GM19452 (cell line): ENCODE measurements around the gene CADM2.
"Not testable (repeated sequence)": the region's sequence is repeated elsewhere in the genome, so short reads cannot be mapped to it uniquely, and the experiment has no call there.

Experiments
- ATAC-seq: cut with Tn5 transposase; IDR thresholded peaks from one replicate; pipeline ENCODE4 v1.9.1; 2021; ENCODE audit not compliant: unreplicated experiment

CADM2 gene

GRCh38 chr3:85455561-85456200 lies 496.9 kb downstream of the CADM2 start:
- no peak for ATAC-seq

GRCh38 chr3:85474241-85474640 lies 515.5 kb downstream of the CADM2 start:
- no peak for ATAC-seq

GRCh38 chr3:85475346-85475745 lies 516.6 kb downstream of the CADM2 start:
- no peak for ATAC-seq

GRCh38 chr3:85476891-85477495 lies 518.2 kb downstream of the CADM2 start:
- ATAC-seq: no peak

- ATAC-seq: no peak
Observed at GRCh38 chr3:85481411-85482212, 522.8 kb downstream of the CADM2 start.

- ATAC-seq: no peak
Observed at GRCh38 chr3:85482213-85482490, 523.4 kb downstream of the CADM2 start.

GRCh38 chr3:85483986-85484385 lies 525.2 kb downstream of the CADM2 start:
- no peak for ATAC-seq

- ATAC-seq: no peak
Observed at GRCh38 chr3:85487375-85487774, 528.6 kb downstream of the CADM2 start.

GRCh38 chr3:85495602-85496001 lies 536.8 kb downstream of the CADM2 start:
- ATAC-seq: no peak

- ATAC-seq: no peak
Observed at GRCh38 chr3:85498177-85498576, 539.4 kb downstream of the CADM2 start.

GRCh38 chr3:85502148-85502875 lies 543.5 kb downstream of the CADM2 start:
- ATAC-seq: no peak

- not testable (repeated sequence) for ATAC-seq
Observed at GRCh38 chr3:85504129-85504784, 545.5 kb downstream of the CADM2 start.

GRCh38 chr3:85504785-85505511 lies 546.2 kb downstream of the CADM2 start:
- not testable (repeated sequence) for ATAC-seq

- not testable (repeated sequence) for ATAC-seq
Observed at GRCh38 chr3:85507052-85507451, 548.3 kb downstream of the CADM2 start.

- ATAC-seq: no peak
Observed at GRCh38 chr3:85508659-85509058, 549.9 kb downstream of the CADM2 start.

GRCh38 chr3:85516146-85516545 lies 557.4 kb downstream of the CADM2 start:
- no peak for ATAC-seq

GRCh38 chr3:85524104-85524503 lies 565.3 kb downstream of the CADM2 start:
- ATAC-seq: no peak

GRCh38 chr3:85525264-85525663 lies 566.5 kb downstream of the CADM2 start:
- ATAC-seq: no peak

GRCh38 chr3:85533586-85533985 lies 574.8 kb downstream of the CADM2 start:
- no peak for ATAC-seq

GRCh38 chr3:85535517-85535916 lies 576.7 kb downstream of the CADM2 start:
- ATAC-seq: no peak
